ENCODE measurements around the gene CA12.
A peak's percentile ranks its signal among the peaks of the same experiment; 100 is the strongest.
"Not testable (repeated sequence)": the region's sequence is repeated elsewhere in the genome, so short reads cannot be mapped to it uniquely, and the experiment has no call there.

The CA12 gene

DNA sequence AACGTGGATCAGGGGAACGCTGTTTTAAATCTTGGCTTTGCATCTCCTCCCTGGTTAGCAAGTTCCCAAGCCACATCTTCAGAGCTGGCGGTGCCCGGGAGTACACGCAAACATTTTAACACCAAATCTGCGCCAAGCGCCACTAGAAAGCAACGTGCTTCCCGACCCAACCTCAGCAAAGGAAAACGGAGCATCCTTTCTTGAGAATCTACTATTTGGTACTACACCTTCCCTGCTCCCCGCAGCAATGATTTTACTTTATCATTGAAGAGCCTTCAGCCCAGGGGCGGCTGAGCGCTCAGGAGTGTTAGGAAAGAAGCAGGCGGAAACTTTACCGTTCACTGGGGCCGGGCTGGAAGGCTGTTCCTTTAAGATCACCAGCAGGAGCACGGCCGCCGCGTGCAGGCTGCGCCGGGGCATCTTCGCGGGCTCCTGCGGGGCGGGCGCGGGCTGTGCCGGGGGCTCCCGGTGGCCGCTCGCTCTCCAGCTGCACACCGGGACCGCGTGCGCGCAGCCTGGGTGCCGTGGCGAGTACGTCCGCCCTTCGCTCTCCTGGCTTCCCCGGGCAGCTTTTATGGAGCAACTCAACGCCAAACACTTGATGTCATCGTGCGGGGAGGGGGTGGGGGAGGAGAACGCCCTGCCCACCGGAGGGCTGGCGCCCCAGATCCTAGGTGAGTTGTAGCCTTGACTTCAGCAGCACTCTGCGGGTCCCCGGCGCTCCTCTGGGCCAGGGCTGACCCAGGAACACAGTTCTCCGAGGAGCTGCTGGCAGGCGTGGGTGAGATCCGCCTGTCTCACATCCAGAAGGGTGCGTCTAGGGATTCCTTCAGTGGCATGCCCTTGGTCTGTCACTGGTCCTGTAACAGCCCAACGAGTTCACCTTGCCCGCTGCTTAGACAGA is at the start of gene CA12:
Gene CA12 (minus strand): TSS at position 546 of the 904 bp plus-strand sequence. CDS start 126 bp downstream, at position 420.
- Mint-ChIP-seq H3K4me3 (peak within 1 kb of the TSS; percentile 75 to 78), H3K27me3 (peaks cover 90% of the 10 kb centered on the region), H3K9me3 (peaks cover 5 to 7% of the 10 kb centered on the region in 2 donors), H3K27ac (peak within 1 kb of the TSS in 1 of 2 donors; percentile 44), H3K4me1 (peaks cover 27% of the 10 kb centered on the region)
- peak; percentile 80 for ATAC-seq
- DNase-seq = peak in 1 of 2 donors; percentile 13

DNA sequence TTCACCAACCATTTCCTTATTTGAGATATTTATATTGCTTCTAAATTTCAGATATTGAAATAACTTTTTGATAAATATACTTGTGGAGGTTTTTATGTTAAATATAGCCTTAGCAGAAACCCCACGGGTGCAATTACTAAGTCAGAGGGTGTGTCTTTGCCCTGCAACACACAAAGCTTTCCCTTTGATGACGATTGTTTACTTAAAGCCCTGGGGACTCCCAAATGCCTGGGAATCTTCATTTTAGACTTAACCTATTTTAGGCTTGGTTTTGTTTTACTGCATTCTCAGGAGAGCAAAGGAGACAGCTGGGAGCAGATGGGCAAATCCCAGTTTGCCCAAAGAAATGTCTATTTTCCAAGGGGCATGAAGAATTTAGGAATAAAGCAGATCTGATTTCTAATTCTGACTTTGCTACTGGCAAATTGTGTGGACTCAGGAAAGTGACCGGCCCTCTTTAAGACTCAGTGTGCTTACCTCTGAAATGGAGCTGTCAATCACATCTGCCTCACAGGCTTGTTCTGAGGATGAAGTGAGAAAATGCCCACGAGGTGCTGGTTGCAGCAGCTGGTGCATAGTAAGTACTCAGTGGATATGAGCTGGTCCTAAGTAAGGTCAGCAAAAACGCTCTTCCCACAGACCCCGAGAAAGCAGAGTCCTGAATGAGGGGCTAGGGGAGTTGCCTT is 49.3 kb upstream of the CA12 start:
- peaks cover 4 to 7% of the 10 kb centered on the region in 2 donors for H3K9me3 Mint-ChIP-seq
- H3K27me3 Mint-ChIP-seq = no peaks in the 10 kb centered on the region
- peaks cover 8% of the 10 kb centered on the region for H3K4me1 Mint-ChIP-seq
- DNase-seq (no peak), ATAC-seq (no peak)
- no peak overlapping the region for H3K27ac Mint-ChIP-seq
- H3K4me3 Mint-ChIP-seq = no peak overlapping the region

DNA sequence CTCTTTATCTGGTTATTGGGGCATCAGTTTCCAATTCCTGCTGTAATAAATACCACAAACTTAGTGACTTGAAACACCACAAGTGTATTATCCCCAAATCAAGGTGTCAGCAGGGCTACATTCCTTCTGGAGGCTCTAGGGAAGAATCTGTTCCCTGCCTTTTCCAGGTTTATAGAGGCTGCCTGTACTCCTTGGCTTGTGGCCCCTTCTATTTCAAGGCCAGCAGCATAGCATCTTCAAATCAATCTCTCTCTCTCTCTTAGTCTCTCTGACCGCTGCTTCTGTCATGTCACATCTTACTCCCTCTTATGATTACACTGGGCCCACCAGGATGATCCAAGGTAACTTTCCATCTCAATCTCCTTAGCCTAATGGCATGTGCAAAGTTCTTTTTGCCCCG is 44.9 kb upstream of the CA12 start:
- ATAC-seq (no peak), DNase-seq (no peak)
- Mint-ChIP-seq H3K4me1 (peaks cover 6% of the 10 kb centered on the region), H3K27ac (no peak overlapping the region), H3K4me3 (no peak overlapping the region), H3K27me3 (no peaks in the 10 kb centered on the region), H3K9me3 (peaks cover 4 to 7% of the 10 kb centered on the region in 2 donors)

- DNase-seq (no peak), ATAC-seq (no peak)
- no peak overlapping the region for H3K4me3 Mint-ChIP-seq
- H3K9me3 Mint-ChIP-seq = peaks cover 4 to 7% of the 10 kb centered on the region in 2 donors
- H3K27ac Mint-ChIP-seq = peak overlapping the region in 1 of 2 donors; percentile 40
- H3K4me1 Mint-ChIP-seq = peaks cover 6% of the 10 kb centered on the region
- H3K27me3 Mint-ChIP-seq = no peaks in the 10 kb centered on the region
Observed at GRCh38 chr15:63425426-63425985, 43.9 kb upstream of the CA12 start.

GRCh38 chr15:63422891-63423590 is 41.4 kb upstream of the CA12 start:
- Mint-ChIP-seq H3K27ac (no peak overlapping the region), H3K4me3 (no peak overlapping the region), H3K27me3 (no peaks in the 10 kb centered on the region), H3K4me1 (peaks cover 6% of the 10 kb centered on the region), H3K9me3 (peaks cover 4 to 7% of the 10 kb centered on the region in 2 donors)
- DNase-seq (no peak), ATAC-seq (no peak)

DNA sequence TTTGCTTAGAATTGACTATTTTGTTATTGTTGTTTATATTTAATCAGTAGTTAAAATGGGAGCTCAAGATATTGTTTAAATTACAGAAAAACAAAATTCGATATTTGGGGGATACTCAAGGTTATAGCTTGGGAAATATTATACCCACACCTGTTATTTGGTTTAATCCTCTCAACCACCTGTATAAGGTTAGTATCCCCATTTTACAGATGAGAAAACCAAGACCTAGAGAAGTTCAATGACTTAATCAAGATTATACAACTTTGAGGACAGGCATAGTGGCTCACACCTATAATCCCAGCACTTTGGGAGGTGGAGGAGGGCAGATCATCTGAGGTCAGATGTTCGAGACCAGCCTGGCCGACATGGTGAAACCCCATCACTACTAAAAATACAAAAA is 39.8 kb upstream of the CA12 start:
- Mint-ChIP-seq H3K27me3 (no peaks in the 10 kb centered on the region), H3K9me3 (peaks cover 0 to under 1% of the 10 kb centered on the region in 2 donors), H3K4me3 (no peak overlapping the region), H3K27ac (no peak overlapping the region), H3K4me1 (peaks cover 6% of the 10 kb centered on the region)
- no peak for DNase-seq
- ATAC-seq = no peak

- peak overlapping the region in 1 of 2 donors; percentile 5 for H3K27ac Mint-ChIP-seq
- DNase-seq (no peak), ATAC-seq (no peak)
- peaks cover 1% of the 10 kb centered on the region for H3K4me1 Mint-ChIP-seq
- H3K4me3 Mint-ChIP-seq = no peak overlapping the region
- H3K9me3 Mint-ChIP-seq = no peaks in the 10 kb centered on the region
- no peaks in the 10 kb centered on the region for H3K27me3 Mint-ChIP-seq
Observed at GRCh38 chr15:63420333-63420747, 38.7 kb upstream of the CA12 start.

GRCh38 chr15:63418811-63419210 is 37.2 kb upstream of the CA12 start:
- Mint-ChIP-seq H3K27me3 (no peaks in the 10 kb centered on the region), H3K27ac (no peak overlapping the region), H3K4me3 (no peak overlapping the region), H3K4me1 (peaks cover 4% of the 10 kb centered on the region), H3K9me3 (no peaks in the 10 kb centered on the region)
- ATAC-seq (no peak), DNase-seq (no peak)

DNA sequence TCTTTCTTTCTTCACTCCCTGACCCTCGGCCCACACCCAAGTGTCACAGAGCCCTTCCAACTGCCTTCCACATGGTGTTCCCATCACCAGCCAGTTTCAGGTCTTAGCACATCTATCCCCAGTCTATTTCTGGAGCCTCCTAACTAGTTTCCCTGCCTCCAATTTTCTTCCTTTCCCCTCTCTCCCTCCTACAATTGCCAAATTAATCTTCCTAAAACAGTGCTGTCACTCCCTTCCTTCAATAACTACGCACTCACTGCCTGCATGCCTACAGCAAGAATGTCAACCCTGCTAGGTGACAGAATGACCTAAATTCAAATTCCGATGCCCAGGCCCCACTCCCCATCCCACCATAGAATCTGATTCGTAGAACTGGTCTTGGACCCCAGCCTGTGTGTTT is 36.1 kb upstream of the CA12 start:
- Mint-ChIP-seq H3K27ac (no peak overlapping the region), H3K27me3 (no peaks in the 10 kb centered on the region), H3K4me1 (peaks cover 4% of the 10 kb centered on the region), H3K9me3 (no peaks in the 10 kb centered on the region), H3K4me3 (no peak overlapping the region)
- ATAC-seq (no peak), DNase-seq (no peak)

- not testable (repeated sequence) for H3K4me3 Mint-ChIP-seq, H3K27me3 Mint-ChIP-seq, ATAC-seq, H3K4me1 Mint-ChIP-seq, DNase-seq, H3K27ac Mint-ChIP-seq, H3K9me3 Mint-ChIP-seq
Observed at GRCh38 chr15:63417274-63417673, 35.6 kb upstream of the CA12 start.

DNA sequence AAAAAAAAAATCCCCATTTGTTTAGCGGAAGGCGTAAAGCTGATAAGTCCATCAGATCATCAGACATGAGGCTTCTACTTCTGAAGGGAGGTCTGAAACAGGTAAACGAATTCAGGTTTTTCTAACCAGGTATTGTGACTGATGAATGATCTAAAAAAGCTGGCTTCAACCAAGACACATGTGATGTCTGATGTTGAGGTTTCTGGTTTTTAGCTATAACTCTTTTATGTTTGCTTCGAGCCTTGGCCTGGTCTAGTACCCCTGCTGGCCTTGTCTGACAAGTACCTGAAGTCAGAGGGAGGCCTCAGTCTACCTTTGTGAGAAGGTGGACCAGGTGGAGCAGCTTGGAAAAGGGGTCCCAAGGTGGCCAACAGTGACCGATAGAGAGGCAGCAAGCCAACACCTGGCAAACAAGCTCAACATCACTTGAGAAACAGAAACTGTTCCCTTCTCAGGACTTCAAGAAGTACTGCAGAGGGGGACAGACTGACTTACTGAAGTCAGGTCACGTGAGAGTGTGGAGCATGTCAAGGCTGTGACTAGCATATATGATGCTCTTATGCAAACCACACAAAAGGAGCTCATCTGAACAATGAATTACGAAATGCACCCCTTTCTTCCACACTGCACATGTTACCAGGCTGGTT is 33.0 kb upstream of the CA12 start:
- no peak overlapping the region for H3K27ac Mint-ChIP-seq
- ATAC-seq (peak; percentile 62), DNase-seq (no peak)
- no peak overlapping the region for H3K4me3 Mint-ChIP-seq
- H3K4me1 Mint-ChIP-seq = peaks cover 4% of the 10 kb centered on the region
- H3K27me3 Mint-ChIP-seq = no peaks in the 10 kb centered on the region
- H3K9me3 Mint-ChIP-seq = no peaks in the 10 kb centered on the region

DNA sequence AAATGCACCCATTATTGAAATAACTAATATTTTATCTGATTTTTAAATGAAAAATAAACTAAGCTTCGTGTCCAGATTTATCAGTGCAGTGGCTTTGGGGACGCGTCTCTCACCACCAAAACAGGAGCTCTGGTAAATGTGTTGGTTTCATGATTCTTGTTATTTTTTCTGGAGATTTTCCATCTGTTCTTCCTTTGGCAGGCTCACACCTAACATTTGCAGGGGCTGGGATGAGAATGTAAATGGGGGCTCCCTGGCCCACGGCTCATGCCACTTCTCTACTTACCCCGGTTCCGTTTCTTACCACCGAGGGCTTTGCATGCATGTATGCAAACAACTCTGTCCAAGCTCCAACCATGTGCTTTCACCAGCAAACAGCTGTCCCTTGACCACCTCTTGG is 30.9 kb upstream of the CA12 start:
- ATAC-seq = no peak
- Mint-ChIP-seq H3K27me3 (no peaks in the 10 kb centered on the region), H3K27ac (no peak overlapping the region)

GRCh38 chr15:63411866-63412265 is 30.2 kb upstream of the CA12 start:
- Mint-ChIP-seq H3K4me1 (peaks cover 4% of the 10 kb centered on the region), H3K27ac (no peak overlapping the region), H3K4me3 (no peak overlapping the region), H3K9me3 (no peaks in the 10 kb centered on the region), H3K27me3 (no peaks in the 10 kb centered on the region)
- DNase-seq (no peak), ATAC-seq (no peak)

More for the DNA sequence above, 30.9 kb upstream of the CA12 start:
- Mint-ChIP-seq H3K9me3 (no peaks in the 10 kb centered on the region), H3K4me3 (no peak overlapping the region), H3K4me1 (peaks cover 4% of the 10 kb centered on the region)
- DNase-seq = no peak

DNA sequence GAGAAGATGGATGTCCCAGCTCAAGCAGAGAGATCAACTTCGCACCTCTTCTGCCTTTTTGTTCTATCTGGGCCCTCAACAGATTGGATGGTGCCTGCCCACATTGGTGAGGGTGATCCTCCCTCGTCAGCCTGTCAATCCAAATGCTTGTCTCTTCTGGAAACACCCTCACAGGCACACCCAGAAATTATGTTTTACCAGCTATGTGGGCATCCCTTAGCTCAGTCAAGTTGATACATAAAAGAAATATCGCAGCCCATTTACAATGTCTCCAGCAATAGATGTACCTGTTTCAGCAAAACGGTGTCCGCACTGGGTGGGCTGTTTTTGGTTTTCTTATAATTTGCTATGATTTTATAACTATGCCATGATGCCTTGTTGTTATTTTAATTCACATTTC is 27.5 kb upstream of the CA12 start:
- ATAC-seq (no peak), DNase-seq (no peak)
- Mint-ChIP-seq H3K4me3 (no peak overlapping the region), H3K4me1 (peaks cover 6% of the 10 kb centered on the region), H3K9me3 (no peaks in the 10 kb centered on the region), H3K27me3 (no peaks in the 10 kb centered on the region), H3K27ac (no peak overlapping the region)

DNA sequence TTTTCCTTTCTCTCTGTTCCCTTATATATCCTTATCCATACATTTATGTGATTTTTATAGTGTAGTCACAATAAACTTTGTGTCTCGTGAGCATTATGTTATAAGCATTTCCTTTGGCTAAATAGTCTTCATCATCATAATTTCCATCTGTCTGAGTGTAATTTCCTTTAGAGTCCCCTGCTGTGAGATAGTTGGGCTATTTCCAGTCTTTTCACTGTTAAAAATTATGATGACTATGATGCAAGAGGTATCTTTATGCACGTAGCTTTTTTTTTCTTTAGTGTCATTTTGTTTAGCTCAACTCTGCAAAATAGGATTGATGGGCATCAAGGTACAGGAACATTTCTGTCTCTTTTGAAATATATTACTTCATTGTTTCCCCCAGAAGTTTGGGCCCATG is 26.9 kb upstream of the CA12 start:
- Mint-ChIP-seq H3K4me3 (no peak overlapping the region), H3K4me1 (peaks cover 6% of the 10 kb centered on the region), H3K9me3 (no peaks in the 10 kb centered on the region), H3K27ac (no peak overlapping the region), H3K27me3 (no peaks in the 10 kb centered on the region)
- ATAC-seq (no peak), DNase-seq (no peak)
